ENCODE data around the gene LDLRAD3. TPM values are rescaled to one million over a fixed set of nuclear protein-coding genes. Genes with fewer than 3 reads are reported as not detected.

The LDLRAD3 gene
- total and polyA plus RNA-seq, 8 donors = 2.5 to 6.8 (median 5.6) TPM

DNA sequence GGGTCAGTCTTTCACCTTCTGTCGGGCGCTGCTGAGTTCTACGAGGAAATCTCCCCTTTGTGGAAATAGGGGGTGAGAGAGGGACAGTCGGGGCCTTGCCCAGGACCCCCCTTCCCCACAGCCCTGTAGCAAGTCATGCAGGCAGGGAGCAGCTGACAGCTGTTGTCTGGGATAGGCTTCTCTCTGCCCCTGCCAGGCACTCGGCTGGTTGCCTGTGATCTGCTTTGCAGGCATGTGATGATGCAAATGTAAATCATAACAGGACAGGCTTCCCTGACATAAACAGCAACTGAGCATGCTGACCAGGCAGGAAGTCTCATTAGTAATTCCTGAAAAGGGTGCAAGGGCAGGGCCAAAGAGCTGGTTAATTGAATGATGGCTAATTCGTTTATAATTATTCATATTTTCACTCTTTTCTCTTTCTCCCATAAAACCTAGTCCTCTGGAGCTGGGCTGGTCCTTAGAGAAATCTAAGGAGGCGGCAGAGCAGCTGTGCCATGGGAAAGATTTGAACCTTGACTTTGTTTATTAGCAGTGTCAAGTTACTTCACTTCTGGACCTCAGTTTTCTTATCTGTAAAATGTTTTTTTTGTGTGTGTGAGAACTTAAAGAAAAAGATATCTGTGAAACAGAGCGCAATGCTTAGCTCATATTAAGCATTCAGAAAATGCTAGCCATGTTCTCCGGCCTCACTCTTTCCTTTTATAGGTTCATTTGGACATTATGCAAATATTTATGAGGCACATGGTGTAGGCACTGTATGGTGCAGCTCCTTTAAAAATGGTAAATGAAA, 129.7 kb downstream of the LDLRAD3 start:
- DNase-seq = peak in 3 of 6 donors; percentile 12 to 45 (median 30)
- TF ChIP-seq, protein P1, sequence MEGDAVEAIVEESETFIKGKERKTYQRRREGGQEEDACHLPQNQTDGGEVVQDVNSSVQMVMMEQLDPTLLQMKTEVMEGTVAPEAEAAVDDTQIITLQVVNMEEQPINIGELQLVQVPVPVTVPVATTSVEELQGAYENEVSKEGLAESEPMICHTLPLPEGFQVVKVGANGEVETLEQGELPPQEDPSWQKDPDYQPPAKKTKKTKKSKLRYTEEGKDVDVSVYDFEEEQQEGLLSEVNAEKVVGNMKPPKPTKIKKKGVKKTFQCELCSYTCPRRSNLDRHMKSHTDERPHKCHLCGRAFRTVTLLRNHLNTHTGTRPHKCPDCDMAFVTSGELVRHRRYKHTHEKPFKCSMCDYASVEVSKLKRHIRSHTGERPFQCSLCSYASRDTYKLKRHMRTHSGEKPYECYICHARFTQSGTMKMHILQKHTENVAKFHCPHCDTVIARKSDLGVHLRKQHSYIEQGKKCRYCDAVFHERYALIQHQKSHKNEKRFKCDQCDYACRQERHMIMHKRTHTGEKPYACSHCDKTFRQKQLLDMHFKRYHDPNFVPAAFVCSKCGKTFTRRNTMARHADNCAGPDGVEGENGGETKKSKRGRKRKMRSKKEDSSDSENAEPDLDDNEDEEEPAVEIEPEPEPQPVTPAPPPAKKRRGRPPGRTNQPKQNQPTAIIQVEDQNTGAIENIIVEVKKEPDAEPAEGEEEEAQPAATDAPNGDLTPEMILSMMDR (IDR thresholded peaks at IDR 0.05) = no peak
- peak; percentile 44 to 76 (median 64) for ATAC-seq
- Histone ChIP-seq H3K9me3 (no peaks in the 10 kb centered on the region), H3K27me3 (no peaks in the 10 kb centered on the region), H3K36me3 (no peaks in the 10 kb centered on the region), H3K4me3 (no peak overlapping the region), H3K4me1 (peaks cover 0 to 8% (median 0%) of the 10 kb centered on the region in 3 donors), H3K27ac (no peak overlapping the region)
- no peak for FAIRE-seq
- 38 to 45% methylated on average over 9 of the region's 9 CpGs for WGBS, 2 donors
- intact Hi-C loops (cut with DNase I) = no loop called here

DNA sequence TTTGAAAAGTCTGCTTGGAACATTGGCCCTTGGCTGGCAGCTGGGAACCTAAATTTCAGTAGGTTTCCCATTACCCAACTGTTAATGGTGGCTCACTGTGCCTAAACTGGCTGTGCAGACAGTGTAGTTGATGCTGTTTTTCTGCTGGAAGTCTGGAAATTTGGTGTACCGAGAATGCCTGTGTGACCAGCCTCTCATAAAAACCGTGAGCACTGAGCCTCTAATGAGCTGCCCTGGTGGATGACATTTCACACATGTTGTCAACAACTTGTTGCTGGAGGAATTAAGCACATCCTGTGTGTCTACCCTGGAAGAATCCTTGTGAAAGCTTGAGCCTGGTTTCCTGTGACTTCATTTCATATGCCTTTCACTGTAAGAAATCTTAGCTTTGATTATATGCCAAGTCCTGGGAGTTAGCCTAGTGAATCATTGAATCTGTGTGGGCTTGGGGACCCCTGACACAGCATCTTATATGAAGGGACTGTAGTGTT, 131.1 kb downstream of the LDLRAD3 start:
- WGBS, 2 donors = 87 to 91% methylated on average over 2 of the region's 2 CpGs
- ATAC-seq (peak in 1 of 4 donors; percentile 27), FAIRE-seq (no peak), DNase-seq (no peak)
- H3K9me3 ChIP-seq = no peaks in the 10 kb centered on the region
- intact Hi-C loops (cut with DNase I) = no loop called here
- H3K36me3 ChIP-seq = no peaks in the 10 kb centered on the region
- peak overlapping the region in 1 of 4 donors; percentile 3 for H3K27ac ChIP-seq
- peaks cover 0 to 8% (median 0%) of the 10 kb centered on the region in 3 donors for H3K4me1 ChIP-seq
- H3K4me3 ChIP-seq = no peak overlapping the region
- H3K27me3 ChIP-seq = no peaks in the 10 kb centered on the region
- TF ChIP-seq, protein P1 (IDR thresholded peaks at IDR 0.05) = no peak

DNA sequence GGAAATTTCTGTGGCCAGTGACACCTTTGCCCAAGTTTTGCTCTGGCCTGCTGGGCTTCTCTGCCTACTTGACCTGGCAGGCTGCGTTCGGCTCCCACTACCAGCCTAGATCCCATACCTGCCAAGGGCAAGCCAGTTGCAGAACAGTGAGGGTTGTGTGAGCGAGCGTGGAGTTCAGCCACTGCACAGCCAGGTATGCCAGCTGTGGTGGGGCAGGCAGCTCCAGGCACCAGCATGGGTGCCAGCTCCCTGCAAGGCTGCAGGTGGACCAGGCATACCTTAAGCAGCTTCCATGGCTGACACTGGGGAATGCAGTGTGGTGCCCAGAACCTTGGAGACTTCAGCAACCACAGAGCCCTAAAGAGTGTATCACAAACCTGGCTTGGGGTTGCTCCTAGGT, 133.5 kb downstream of the LDLRAD3 start:
- TF ChIP-seq, protein P1 (IDR thresholded peaks at IDR 0.05) = no peak

DNA sequence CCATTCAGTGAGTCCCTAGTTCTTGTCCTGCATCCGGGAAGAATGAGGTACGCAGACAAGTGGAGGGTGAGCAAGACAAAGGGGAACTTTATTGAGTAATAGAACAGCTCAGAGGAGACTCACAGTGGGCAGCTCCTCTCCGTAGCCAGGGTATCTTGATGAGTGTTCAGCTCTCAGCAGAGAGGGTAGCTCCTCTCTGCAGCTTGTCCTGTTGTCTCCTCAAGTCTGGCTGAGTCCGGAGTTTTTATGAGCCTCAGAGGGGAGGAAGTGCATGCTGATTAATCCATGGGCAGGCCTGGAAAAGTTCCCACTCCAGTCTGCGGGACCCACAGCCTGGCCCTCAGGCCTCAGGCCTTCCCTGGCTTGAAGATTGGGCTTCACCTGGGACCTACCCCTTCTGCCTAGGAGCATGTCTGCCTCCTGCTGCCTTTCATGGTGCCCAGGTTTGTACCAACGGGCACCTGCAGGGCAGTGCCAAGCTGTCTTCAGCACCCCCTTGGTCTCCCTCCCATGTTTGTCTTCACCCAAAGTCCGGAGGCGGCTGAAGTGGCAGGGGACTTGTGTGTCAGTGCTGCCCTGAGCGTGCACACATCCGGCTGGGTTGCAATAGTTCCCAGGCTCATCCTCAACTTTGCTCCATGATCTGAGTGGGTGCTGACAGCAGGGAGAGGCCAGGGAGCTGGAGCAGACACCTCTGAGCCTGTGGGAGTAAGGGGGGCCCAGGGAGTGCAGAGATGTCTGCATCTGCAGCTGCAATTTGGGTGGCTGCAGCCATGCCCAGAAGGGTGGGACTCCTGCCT, 134.2 kb downstream of the LDLRAD3 start:
- FAIRE-seq (no peak), DNase-seq (no peak), ATAC-seq (no peak)
- Histone ChIP-seq H3K4me3 (no peak overlapping the region), H3K27ac (no peak overlapping the region), H3K9me3 (no peaks in the 10 kb centered on the region), H3K27me3 (no peaks in the 10 kb centered on the region), H3K36me3 (no peaks in the 10 kb centered on the region), H3K4me1 (peaks cover 0 to 7% (median 0%) of the 10 kb centered on the region in 3 donors)
- intact Hi-C loops (cut with DNase I) = no loop called here
- 92 to 97% methylated on average over 10 of the region's 10 CpGs for WGBS, 2 donors
- TF ChIP-seq, protein P1 (IDR thresholded peaks at IDR 0.05) = no peak

More for the DNA sequence above, 133.5 kb downstream of the LDLRAD3 start:
- Histone ChIP-seq H3K9me3 (no peaks in the 10 kb centered on the region), H3K4me1 (peaks cover 0 to 8% (median 0%) of the 10 kb centered on the region in 3 donors), H3K27ac (no peak overlapping the region), H3K27me3 (no peaks in the 10 kb centered on the region), H3K36me3 (no peaks in the 10 kb centered on the region), H3K4me3 (no peak overlapping the region)
- WGBS, 2 donors = 97 to 98% methylated on average over 4 of the region's 4 CpGs
- DNase-seq (no peak), FAIRE-seq (no peak), ATAC-seq (no peak)
- intact Hi-C loops (cut with DNase I) = no loop called here

Measured in pancreas (tissue), 10 donors.